Stimulated activated memory B cell treated with anti-CD40 and anti-IgM and Interleukin-4, amounts not matched to agents 10 μg/mL and 1 μg/mL and 100 μg/mL, for 72 hours (primary cell): ENCODE results near the gene PLTP.
"Not testable (repeated sequence)": the region's sequence is repeated elsewhere in the genome, so short reads cannot be mapped to it uniquely, and the experiment has no call there.

Source experiments
- ATAC-seq: fragments of 150-1000 bp; cut with Tn5 transposase; 2 replicates; pipeline ENCODE4 v1.10.0; 2021
- H3K27ac Mint-ChIP-seq: one replicate; pipeline ENCODE4 v1.8.0; 2022; ENCODE audit warnings: mild to moderate bottlenecking, mixed read lengths
- H3K27me3 Mint-ChIP-seq: one replicate; pipeline ENCODE4 v1.8.0; 2022; ENCODE audit warnings: mixed read lengths
- H3K36me3 Mint-ChIP-seq: one replicate; pipeline ENCODE4 v1.8.0; 2022; ENCODE audit warnings: mixed read lengths
- H3K4me1 Mint-ChIP-seq: one replicate; pipeline ENCODE4 v1.8.0; 2022; ENCODE audit warnings: mixed read lengths
- H3K4me3 Mint-ChIP-seq: one replicate; pipeline ENCODE4 v1.8.0; 2022; ENCODE audit warnings: mild to moderate bottlenecking, moderate library complexity, mixed read lengths
- H3K9me3 Mint-ChIP-seq: one replicate; pipeline ENCODE4 v1.8.0; 2022; ENCODE audit warnings: mixed read lengths

PLTP gene

DNA sequence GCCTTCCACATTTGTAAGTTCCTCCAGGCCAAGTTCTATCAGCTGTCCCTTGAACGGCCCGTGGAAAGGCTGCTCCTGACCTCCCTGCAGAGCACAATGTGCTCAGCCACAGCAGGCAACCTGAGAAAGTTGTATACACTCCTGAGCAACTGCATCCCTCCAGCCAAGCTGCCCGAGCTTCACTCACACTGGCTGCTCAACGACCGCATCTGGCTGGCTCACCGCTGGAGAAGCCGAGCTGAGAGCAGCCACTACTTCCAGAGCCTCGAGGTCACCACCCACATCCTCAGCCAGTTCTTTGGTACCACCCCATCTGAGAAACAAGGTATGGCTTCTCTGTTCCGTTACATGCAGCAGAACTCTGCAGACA lies 28.9 kb downstream of the PLTP start:
- no peak overlapping the region for H3K4me3 Mint-ChIP-seq
- H3K9me3 Mint-ChIP-seq = no peaks in the 10 kb centered on the region
- ATAC-seq = no peak
- no peaks in the 10 kb centered on the region for H3K27me3 Mint-ChIP-seq
- H3K27ac Mint-ChIP-seq = peak overlapping the region; percentile 31
- peaks cover 27% of the 10 kb centered on the region for H3K36me3 Mint-ChIP-seq
- peaks cover 52% of the 10 kb centered on the region for H3K4me1 Mint-ChIP-seq

DNA sequence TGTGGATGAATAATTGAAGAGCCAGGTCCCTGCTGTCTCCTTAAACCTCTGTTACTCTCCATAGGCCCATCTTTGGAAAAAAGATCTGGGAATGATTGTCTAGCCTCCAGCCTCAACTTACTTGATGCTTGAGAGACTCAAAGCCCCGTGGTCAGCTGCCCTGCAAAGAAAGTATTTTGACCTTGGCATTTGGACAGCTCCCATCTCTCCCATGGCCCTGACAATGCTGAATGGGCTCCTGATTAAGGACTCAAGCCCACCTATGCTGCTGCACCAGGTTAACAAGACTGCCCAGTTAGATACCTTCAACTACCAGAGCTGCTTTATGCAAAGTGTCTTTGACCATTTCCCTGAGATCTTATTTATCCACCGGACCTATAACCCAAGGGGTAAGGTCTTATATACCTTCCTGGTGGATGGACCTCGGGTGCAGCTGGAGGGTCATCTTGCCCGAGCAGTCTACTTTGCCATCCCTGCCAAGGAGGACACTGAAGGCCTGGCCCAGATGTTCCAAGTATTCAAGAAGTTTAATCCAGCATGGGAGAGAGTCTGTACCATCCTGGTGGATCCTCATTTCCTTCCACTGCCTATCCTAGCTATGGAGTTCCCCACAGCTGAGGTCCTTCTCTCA lies 29.4 kb downstream of the PLTP start:
- H3K27ac Mint-ChIP-seq = peak overlapping the region; percentile 83
- peak overlapping the region; percentile 59 for H3K4me3 Mint-ChIP-seq

DNA sequence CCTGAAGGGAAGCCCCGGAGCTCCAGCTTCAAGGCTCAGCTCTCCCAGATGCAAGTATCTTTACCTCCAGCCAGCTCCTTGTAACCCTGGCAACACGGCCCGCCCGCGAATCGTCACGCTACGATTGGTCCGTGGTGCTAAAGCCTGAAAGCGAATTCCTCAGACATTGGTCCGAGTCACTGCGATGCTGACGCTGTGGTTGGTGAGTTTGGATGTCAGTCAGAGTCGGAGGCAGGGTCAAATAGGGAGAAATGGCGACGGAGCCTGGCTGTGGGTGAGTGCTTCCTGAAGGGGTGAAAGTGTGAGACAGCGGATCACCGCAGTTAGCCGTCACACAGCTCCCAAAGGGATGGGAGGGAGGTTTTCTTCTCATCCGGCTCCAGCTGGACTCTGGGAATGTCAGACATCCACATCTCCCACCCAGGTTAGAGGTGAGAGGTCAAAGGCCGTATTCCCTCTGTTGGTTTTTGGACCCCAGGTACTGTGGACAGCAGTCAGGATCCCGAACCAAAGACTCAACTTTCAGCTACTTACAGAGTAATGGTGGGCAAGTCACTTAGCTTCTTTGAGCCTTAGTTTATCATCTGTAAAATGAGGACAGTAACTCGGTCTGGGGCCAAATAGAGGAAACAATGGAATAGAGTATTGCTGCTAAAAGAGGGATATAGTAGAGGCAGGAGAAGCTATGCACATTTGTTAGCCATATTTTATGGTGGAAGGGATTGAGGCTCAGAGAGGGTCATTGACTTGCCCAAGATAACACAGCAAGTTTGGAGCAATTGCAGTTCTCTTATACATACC lies 30.8 kb downstream of the PLTP start, which contains the start of gene ZSWIM1:
ZSWIM1 (plus strand) TSS at position 240 of the 801 bp plus-strand sequence. CDS start 1,366 bp downstream, outside the sequence.
- H3K27me3 Mint-ChIP-seq = no peaks in the 10 kb centered on the region
- peak; percentile 99 for ATAC-seq
- H3K36me3 Mint-ChIP-seq = peaks cover 21% of the 10 kb centered on the region
- H3K9me3 Mint-ChIP-seq = no peaks in the 10 kb centered on the region
- peak within 1 kb of the TSS; percentile 83 for H3K27ac Mint-ChIP-seq
- H3K4me1 Mint-ChIP-seq = peaks cover 45% of the 10 kb centered on the region
- peak within 1 kb of the TSS; percentile 81 for H3K4me3 Mint-ChIP-seq

More for the DNA sequence above, 29.4 kb downstream of the PLTP start:
- no peak for ATAC-seq
- peaks cover 52% of the 10 kb centered on the region for H3K4me1 Mint-ChIP-seq
- no peaks in the 10 kb centered on the region for H3K27me3 Mint-ChIP-seq
- peaks cover 27% of the 10 kb centered on the region for H3K36me3 Mint-ChIP-seq
- no peaks in the 10 kb centered on the region for H3K9me3 Mint-ChIP-seq

DNA sequence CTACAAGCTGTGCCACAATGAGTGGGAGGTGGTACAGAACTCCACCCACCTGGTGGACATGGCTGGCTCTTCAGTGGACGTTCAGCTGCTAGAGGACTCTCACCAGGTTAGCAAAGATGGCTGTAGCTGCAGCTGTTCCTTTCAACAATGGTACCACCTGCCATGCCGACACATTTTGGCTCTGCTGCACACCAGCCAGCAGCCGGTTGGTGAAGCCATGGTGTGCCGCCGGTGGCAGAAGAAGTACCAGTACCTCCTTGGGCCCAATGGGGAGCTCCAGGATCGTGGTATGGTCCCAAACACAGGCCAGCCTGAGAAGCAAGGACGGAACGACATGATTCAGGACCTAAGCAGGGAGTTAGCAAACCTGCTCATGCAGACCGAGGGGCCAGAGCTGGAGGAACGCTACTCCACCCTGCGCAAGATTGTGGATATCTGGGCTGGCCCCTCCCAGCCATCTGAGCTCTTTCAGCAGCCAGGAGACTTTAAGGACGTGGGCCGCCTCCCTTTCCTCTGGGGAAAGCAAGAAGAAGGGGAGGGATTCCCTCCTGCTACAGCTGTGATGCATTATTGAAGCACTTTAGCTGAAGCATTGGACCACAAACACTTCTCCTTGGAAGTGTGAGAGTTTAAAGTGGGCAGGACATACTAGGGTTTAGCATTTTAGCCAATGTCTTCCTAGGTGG lies 33.7 kb downstream of the PLTP start:
- H3K27ac Mint-ChIP-seq = no peak overlapping the region
- no peak for ATAC-seq
- no peaks in the 10 kb centered on the region for H3K27me3 Mint-ChIP-seq
- H3K9me3 Mint-ChIP-seq = no peaks in the 10 kb centered on the region
- no peak overlapping the region for H3K4me3 Mint-ChIP-seq
- H3K36me3 Mint-ChIP-seq = peaks cover 10% of the 10 kb centered on the region
- peaks cover 25% of the 10 kb centered on the region for H3K4me1 Mint-ChIP-seq

DNA sequence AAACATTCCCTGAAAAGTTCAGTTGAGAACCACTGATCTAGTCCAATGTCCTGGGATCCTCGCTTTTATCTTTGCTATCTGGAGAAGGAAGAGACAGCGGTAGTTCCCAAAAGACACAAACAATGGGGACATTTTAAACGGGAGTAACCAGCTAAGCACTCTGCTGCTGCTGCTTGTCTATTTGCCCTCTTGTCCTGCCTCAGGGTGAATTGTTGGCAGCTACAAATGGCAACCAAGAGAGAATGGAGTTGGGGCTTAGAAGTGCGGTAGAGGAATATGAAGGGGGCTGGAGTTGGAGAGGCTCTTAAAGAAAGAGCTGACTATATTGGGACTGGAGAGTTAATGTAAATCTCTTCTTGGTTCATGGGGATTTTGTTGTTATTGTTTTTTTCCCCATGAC lies 37.4 kb downstream of the PLTP start:
- no peaks in the 10 kb centered on the region for H3K4me1 Mint-ChIP-seq
- H3K36me3 Mint-ChIP-seq = peaks cover 6% of the 10 kb centered on the region
- no peaks in the 10 kb centered on the region for H3K9me3 Mint-ChIP-seq
- no peak overlapping the region for H3K27ac Mint-ChIP-seq
- ATAC-seq = no peak
- no peaks in the 10 kb centered on the region for H3K27me3 Mint-ChIP-seq
- no peak overlapping the region for H3K4me3 Mint-ChIP-seq

DNA sequence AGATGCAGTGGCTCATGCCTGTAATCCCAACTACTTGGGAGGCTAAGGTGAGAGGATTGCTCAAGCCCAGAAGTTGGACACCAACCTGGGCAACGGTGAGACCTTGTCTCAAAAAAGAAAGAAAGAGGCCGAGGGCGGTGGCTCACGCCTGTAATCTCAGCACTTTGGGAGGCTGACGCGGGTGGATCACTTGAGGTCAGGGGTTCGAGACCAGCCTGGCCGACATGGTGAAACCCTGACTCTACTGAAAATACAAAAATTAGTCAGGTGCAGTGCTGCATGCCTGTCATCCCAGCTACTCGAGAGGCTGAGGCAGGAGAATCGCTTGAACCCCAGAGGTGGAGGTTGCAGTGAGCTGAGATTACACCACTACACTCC lies 37.9 kb downstream of the PLTP start:
- H3K4me1 Mint-ChIP-seq, H3K36me3 Mint-ChIP-seq, H3K9me3 Mint-ChIP-seq, H3K4me3 Mint-ChIP-seq, H3K27me3 Mint-ChIP-seq, H3K27ac Mint-ChIP-seq, ATAC-seq: not testable (repeated sequence)

DNA sequence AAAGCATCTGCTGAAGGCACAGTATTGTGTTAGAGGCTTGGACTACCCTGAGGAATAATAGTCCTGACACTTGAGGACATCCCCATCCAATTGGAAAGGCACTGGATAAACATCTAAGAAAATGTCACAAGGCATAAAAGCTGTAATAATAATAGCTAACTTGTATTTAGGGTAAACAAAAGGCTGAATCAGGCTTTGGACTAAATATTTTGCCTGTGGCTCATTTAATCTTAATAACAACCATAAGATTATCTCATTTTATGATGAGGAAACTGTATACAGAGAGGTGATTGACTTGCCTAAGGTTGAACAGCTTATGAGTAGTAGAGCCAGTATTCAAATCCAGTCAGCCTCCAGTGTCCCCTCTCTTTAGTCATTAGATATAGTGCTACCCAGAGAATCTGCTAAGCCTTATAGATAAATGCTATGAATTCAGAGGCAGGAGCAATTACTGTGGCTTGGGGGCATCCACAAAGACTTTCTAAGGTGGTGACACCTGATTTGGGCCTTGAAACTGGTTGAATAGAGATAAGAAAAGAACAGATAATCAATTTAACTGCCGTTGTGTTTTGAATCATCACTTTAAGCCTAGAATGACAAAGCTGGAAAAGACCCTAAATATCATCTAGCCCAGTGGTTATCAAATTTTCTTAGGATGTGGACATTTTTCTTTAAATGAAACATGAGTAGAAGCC lies 38.4 kb downstream of the PLTP start:
- peaks cover 6% of the 10 kb centered on the region for H3K36me3 Mint-ChIP-seq
- no peaks in the 10 kb centered on the region for H3K4me1 Mint-ChIP-seq

DNA sequence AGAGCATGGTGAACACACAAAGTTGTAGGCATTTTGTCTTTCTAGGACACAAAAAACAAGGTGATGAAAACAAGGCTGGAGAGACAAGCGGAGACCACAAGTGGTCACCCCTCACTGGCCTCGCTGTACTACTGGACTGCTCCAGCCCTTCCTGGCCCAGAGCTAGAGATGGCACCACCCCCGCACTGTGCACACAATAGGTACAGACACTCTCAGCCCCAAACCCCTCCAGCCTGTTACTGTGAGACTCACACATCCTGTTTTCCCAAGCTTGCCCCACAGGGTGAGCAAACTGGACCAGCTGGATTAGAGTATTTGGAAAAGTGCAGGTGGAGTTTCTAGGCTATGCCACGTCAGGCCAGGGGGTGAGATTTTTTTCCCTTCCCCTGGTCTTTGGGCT lies 39.3 kb downstream of the PLTP start:
- no peaks in the 10 kb centered on the region for H3K4me1 Mint-ChIP-seq
- no peak for ATAC-seq
- no peaks in the 10 kb centered on the region for H3K9me3 Mint-ChIP-seq
- H3K36me3 Mint-ChIP-seq = peaks cover 6% of the 10 kb centered on the region
- no peak overlapping the region for H3K27ac Mint-ChIP-seq
- no peaks in the 10 kb centered on the region for H3K27me3 Mint-ChIP-seq
- H3K4me3 Mint-ChIP-seq = no peak overlapping the region

More for the DNA sequence above, 38.4 kb downstream of the PLTP start:
- no peaks in the 10 kb centered on the region for H3K9me3 Mint-ChIP-seq
- no peaks in the 10 kb centered on the region for H3K27me3 Mint-ChIP-seq
- ATAC-seq = no peak
- H3K4me3 Mint-ChIP-seq = no peak overlapping the region
- no peak overlapping the region for H3K27ac Mint-ChIP-seq

DNA sequence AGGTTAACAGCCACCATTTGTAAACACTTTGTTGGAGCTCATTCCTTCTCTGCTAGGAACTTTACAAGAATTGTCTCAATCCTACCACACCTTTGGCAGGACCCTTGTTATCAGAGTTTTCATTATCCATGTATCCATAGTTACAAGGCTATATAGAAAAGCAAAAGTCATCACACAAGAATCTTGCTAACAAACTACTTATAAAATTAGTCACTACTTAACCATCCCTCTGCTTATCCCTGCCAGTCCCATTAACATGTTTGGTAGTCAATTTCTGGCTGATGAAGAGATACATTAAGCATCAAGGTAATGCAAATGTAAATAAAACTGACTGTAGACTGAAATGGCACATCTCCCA lies 44.2 kb downstream of the PLTP start:
- no peaks in the 10 kb centered on the region for H3K27me3 Mint-ChIP-seq
- peaks cover 11% of the 10 kb centered on the region for H3K36me3 Mint-ChIP-seq
- H3K27ac Mint-ChIP-seq = no peak overlapping the region
- ATAC-seq = no peak
- no peaks in the 10 kb centered on the region for H3K4me1 Mint-ChIP-seq
- H3K9me3 Mint-ChIP-seq = no peaks in the 10 kb centered on the region
- no peak overlapping the region for H3K4me3 Mint-ChIP-seq

DNA sequence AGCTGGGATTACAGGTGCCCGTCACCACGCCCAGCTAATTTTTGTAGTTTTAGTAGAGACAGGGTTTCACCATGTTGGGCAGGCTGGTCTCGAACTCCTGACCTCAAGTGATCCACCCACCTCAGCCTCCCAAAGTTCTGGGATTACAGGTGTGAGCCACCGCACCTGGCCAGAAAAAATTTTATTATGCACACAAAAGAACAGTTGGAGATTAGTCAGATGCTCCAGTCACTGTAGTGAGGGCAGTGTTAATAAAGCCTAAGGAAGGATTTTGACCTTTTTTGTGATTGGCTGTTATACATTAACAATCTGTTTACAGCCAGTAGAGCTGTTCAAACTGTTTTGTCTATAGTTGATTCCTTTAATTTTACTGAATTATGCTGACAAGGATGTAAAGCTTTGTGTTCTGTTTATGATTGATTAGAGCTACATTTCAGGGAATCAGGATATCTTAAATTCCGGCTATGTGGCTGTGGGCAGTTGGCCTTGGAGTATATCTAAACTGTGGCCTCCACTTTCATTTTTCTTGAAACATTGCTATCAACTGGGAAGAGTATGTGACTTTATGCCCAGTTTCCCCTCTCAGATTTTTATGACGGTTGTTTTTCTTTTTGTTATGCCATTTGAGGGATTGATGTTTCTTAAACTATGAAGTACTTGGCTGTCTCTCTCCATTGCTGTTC lies 44.7 kb downstream of the PLTP start:
- ATAC-seq = no peak
- Mint-ChIP-seq H3K27me3 (no peaks in the 10 kb centered on the region), H3K4me1 (no peaks in the 10 kb centered on the region), H3K27ac (no peak overlapping the region), H3K9me3 (no peaks in the 10 kb centered on the region), H3K4me3 (no peak overlapping the region), H3K36me3 (peaks cover 8% of the 10 kb centered on the region)

DNA sequence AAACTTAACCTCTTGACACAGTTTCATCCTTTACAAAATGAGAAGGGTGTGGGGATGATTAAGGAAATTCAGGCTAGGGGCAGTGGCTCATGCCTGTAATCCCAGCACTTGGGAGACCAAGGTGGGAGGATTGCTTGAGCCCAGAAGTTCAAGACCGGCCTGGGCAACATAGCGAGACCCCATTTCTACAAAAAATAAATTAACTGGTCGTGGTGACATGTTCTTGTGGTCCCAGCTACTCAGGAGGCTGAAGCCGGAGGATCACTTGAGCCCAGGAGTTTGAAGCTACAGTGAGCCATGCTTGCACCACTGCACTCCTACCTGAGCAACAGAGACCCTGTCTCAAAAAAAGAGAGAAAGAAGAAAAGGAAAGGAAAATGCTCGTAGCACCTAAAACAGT lies 45.5 kb downstream of the PLTP start:
- Mint-ChIP-seq H3K9me3 (no peaks in the 10 kb centered on the region), H3K4me3 (no peak overlapping the region), H3K36me3 (peaks cover 7% of the 10 kb centered on the region), H3K27ac (no peak overlapping the region), H3K27me3 (no peaks in the 10 kb centered on the region), H3K4me1 (no peaks in the 10 kb centered on the region)
- no peak for ATAC-seq

DNA sequence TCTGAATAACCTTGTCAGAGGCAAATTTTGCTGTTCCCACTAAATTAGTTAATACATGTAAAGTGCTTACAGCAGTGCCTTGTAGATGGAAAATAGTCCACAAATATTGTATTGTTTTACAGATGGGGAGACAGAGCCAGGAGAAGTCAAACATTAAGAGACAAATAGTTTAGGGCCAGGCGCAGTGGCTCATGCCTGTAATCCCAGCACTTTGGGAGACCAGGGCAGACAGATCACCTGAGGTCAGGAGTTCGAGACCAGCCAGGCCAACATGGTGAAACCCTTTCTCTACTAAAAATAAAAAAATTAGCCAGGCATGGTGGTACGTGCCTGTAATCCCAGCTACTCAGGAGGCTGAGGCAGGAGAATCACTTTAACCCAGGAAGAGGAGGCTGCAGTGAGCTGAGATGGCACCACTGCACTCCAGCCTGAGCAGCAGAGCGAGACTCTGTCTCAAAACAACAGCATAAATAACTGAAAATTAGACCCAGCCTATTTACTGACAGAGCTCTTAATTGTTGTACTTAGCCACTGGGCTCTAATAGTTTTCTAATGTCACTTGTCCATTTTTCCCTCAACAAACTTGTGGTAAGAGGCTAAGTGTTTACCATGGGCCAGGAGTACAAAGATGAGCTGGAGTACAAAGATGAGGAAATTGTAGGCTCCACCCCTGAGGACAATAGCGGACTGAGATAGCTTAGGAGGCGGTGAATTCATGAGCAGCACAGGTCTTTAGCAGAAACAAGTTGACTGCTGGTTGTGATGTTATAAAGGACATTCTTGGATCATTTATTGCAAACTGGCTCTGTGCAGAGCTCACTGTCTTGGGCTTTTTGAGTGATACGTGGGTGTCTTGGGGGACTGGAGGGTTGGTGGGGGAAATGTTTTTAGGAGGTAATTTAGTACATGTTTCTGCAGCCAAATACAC lies 48.1 kb downstream of the PLTP start:
- Mint-ChIP-seq H3K27me3 (no peaks in the 10 kb centered on the region), H3K9me3 (no peaks in the 10 kb centered on the region)
- ATAC-seq = no peak

DNA sequence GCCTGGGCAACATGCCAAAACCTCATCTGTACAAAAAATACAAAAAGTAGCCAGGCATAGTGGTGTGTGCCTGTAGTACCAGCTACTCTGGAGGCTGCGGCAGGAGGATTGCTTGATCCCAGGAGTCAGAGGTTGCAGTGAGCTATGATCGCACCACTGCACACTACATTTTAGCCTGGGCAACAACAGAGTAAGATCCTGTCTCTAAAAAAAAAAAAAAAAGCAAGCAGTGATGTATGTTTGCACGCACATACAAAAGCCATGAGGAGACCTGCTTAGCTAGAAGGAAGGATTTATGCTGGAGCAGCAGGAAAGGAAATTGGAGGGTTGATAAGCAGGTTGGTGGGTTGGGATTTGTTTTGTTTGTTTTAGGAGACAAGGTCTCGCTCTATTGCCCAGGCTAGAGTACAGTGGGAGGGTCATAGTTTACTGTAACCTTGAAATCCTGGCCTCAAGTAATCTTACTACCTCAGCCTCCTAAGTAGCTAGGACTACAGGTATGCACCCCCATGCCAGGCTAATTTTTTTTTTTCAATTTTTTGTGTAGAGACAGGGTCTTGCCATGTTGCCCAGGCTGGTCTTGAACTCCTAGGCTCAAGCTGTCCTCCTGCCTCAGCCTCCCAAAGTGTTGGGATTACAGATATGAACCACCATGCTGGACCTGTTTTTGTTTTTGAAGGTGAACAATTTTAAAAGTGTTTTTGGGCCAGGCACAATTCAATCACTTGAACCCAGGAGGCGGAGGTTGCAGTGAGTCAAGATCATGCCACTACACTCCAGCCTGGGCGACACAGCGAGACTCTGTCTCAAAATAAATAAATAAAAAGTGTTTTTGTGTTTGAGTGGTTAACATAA lies 50.5 kb downstream of the PLTP start:
- Mint-ChIP-seq H3K27ac (no peak overlapping the region), H3K27me3 (no peaks in the 10 kb centered on the region), H3K9me3 (no peaks in the 10 kb centered on the region), H3K4me3 (no peak overlapping the region), H3K4me1 (peaks cover 27% of the 10 kb centered on the region), H3K36me3 (peaks cover 22% of the 10 kb centered on the region)
- no peak for ATAC-seq

More for the DNA sequence above, 48.1 kb downstream of the PLTP start:
- no peak overlapping the region for H3K27ac Mint-ChIP-seq
- peaks cover 26% of the 10 kb centered on the region for H3K36me3 Mint-ChIP-seq
- peaks cover 9% of the 10 kb centered on the region for H3K4me1 Mint-ChIP-seq
- H3K4me3 Mint-ChIP-seq = no peak overlapping the region
